C4-2B (cell line): ENCODE data around the gene KCNJ10.

Source experiments
- CTCF ChIP-seq: fragments of 450-650 bp; conservative IDR thresholded peaks from 2 replicates; pipeline ENCODE4 v1.5.1; 2017; ENCODE audit warnings: mild to moderate bottlenecking
- ZFX ChIP-seq: fragments of 450-650 bp; IDR thresholded peaks from 2 replicates; pipeline ENCODE4 v1.6.1; 2017

DNA sequence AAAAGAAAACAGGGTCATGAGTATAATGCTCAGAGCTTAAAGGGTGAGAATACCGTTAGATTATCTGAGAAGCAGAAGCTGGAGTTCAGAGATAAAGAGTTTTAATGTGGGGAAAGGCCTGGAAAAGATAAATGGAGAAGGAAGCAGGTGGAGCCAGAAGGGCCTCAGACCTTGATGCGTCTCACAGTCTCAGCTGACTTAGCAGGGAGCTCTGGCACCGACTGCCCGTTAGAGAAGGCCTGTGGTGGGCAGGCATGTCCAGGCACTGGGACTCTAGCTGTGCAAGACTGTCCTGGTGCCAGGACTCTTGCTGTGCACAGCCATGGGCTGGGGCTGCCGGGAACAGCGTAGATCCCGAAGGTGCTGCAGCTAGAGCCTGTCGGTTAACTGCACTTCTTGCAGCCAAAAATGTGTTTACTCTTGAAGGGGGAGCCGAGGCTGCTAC, 112.1 kb downstream of the KCNJ10 start:
- no peak for TF ChIP-seq CTCF
- no peak for TF ChIP-seq ZFX
